Measurements from ENCODE around the gene ZMYND8.
A peak's percentile ranks its signal among the peaks of the same experiment; 100 is the strongest.
"Not testable (repeated sequence)": the region's sequence is repeated elsewhere in the genome, so short reads cannot be mapped to it uniquely, and the experiment has no call there.

The ZMYND8 gene

GRCh38 chr20:47356526-47357295, at the start of gene ZMYND8:
TSS of gene ZMYND8 (minus strand) at chr20:47356699. CDS start at chr20:47356670, 29 bp downstream.
- POLR2A ChIA-PET: interaction anchor here (0.6 to 2.1 kb wide), 6 partner anchors 8 to 82 kb away, joined by 3 to 8 read pairs (median 4); no protein-coding TSS in a partner anchor

GRCh38 chr20:47405775-47406325, 49.4 kb upstream of the ZMYND8 start:
- no peak for TF ChIP-seq CTCF (IDR thresholded peaks at IDR 0.05; ENCODE audit: control extremely low read depth, extremely low read depth, low read depth, missing control alignments)
- ChIA-PET CTCF (interaction anchor here (0.7 to 1.7 kb wide), 3 partner anchors 22 to 29 kb away, joined by 3 to 7 read pairs (median 4); no protein-coding TSS in a partner anchor), POLR2A (interaction anchor here (1.1 kb wide), 1 partner anchor 13 kb away, joined by 3 read pairs; no protein-coding TSS in a partner anchor)
- no peak for DNase-seq (ENCODE audit: extremely low spot score)

More at GRCh38 chr20:47356526-47357295, at the start of gene ZMYND8:
- peak; percentile 92 for DNase-seq (ENCODE audit: extremely low spot score)
- CTCF ChIA-PET: interaction anchor here (0.8 to 14.0 kb wide), 13 partner anchors 9 to 264 kb away, joined by 3 to 203 read pairs (median 3); no protein-coding TSS in a partner anchor
- no peak for TF ChIP-seq CTCF (IDR thresholded peaks at IDR 0.05; ENCODE audit: control extremely low read depth, extremely low read depth, low read depth, missing control alignments)

GRCh38 chr20:47400685-47401084, 44.2 kb upstream of the ZMYND8 start:
- ChIA-PET CTCF (interaction anchor here (2.4 kb wide), 1 partner anchor 17 kb away, joined by 7 read pairs; no protein-coding TSS in a partner anchor), POLR2A (no interaction called here)
- no peak for TF ChIP-seq CTCF (IDR thresholded peaks at IDR 0.05; ENCODE audit: control extremely low read depth, extremely low read depth, low read depth, missing control alignments)
- DNase-seq (ENCODE audit: extremely low spot score): no peak

- ChIA-PET POLR2A (no interaction called here), CTCF (interaction anchor here (3.1 kb wide), 1 partner anchor 14 kb away, joined by 28 read pairs; no protein-coding TSS in a partner anchor)
- no peak for TF ChIP-seq CTCF (IDR thresholded peaks at IDR 0.05; ENCODE audit: control extremely low read depth, extremely low read depth, low read depth, missing control alignments)
- DNase-seq (ENCODE audit: extremely low spot score): no peak
Observed at GRCh38 chr20:47397652-47398301, 41.3 kb upstream of the ZMYND8 start.

- no peak for DNase-seq (ENCODE audit: extremely low spot score)
- no peak for TF ChIP-seq CTCF (IDR thresholded peaks at IDR 0.05; ENCODE audit: control extremely low read depth, extremely low read depth, low read depth, missing control alignments)
- ChIA-PET POLR2A (no interaction called here), CTCF (interaction anchor here (1.1 to 3.1 kb wide), 4 partner anchors 13 to 20 kb away, joined by 3 to 28 read pairs (median 4); no protein-coding TSS in a partner anchor)
Observed at GRCh38 chr20:47396762-47397476, 40.4 kb upstream of the ZMYND8 start.

GRCh38 chr20:47393796-47394514, 37.5 kb upstream of the ZMYND8 start:
- DNase-seq (ENCODE audit: extremely low spot score): not testable (repeated sequence)
- POLR2A ChIA-PET: interaction anchor here (1.1 kb wide), 1 partner anchor 11 kb away, joined by 3 read pairs; no protein-coding TSS in a partner anchor
- CTCF ChIA-PET: interaction anchor here (1.8 to 3.1 kb wide), 2 partner anchors 10 to 227 kb away, joined by 8 to 29 read pairs; no protein-coding TSS in a partner anchor
